Measurements from ENCODE around the gene NT5C1A.

The NT5C1A gene

GRCh38 chr1:39643705-39644104 is 28.2 kb downstream of the NT5C1A start:
- H3K36me3 ChIP-seq (ENCODE audit: control insufficient read depth in 1 of 2, insufficient read depth in 2 of 2, low read length in 2 of 2), result no peaks in the 10 kb centered on the region
- no peak overlapping the region for H2AFZ ChIP-seq (ENCODE audit: insufficient read depth, low read length, poor library complexity)

GRCh38 chr1:39642796-39643195 is 29.1 kb downstream of the NT5C1A start:
- no peak overlapping the region for H3K4ac ChIP-seq (ENCODE audit: low read depth, low read length)
- no peak for DNase-seq
- peaks cover 4% of the 10 kb centered on the region for H3K9me3 ChIP-seq (ENCODE audit: insufficient read depth, low read depth, low read length)
- H3K4me2 ChIP-seq (ENCODE audit: low read length), result no peak overlapping the region
- peaks cover 9 to 11% of the 10 kb centered on the region in 2 experiments for H3K4me1 ChIP-seq (ENCODE audit: control insufficient read depth in 1 of 2, insufficient read depth in 2 of 2, low read length in 2 of 2)
- H3K27ac ChIP-seq (ENCODE audit: low read depth, low read length), result no peak overlapping the region
- H4K8ac ChIP-seq (ENCODE audit: low read depth, low read length), result no peak overlapping the region
- H3K36me3 ChIP-seq (ENCODE audit: control insufficient read depth in 1 of 2, insufficient read depth in 2 of 2, low read length in 2 of 2), result no peaks in the 10 kb centered on the region
- H2AK5ac ChIP-seq (ENCODE audit: low read length), result no peak overlapping the region
- no peak overlapping the region for H3K18ac ChIP-seq (ENCODE audit: low read length)
- H3K79me1 ChIP-seq (ENCODE audit: low read length), result no peaks in the 10 kb centered on the region
- no peak overlapping the region for H4K12ac ChIP-seq (ENCODE audit: low read depth, low read length)
- H2BK12ac ChIP-seq (ENCODE audit: low read length), result no peak overlapping the region
- peaks cover 25% of the 10 kb centered on the region for H3K27me3 ChIP-seq (ENCODE audit: insufficient read depth, low read length)
- no peak overlapping the region for H2BK5ac ChIP-seq (ENCODE audit: low read depth, low read length, poor library complexity)
- H4K91ac ChIP-seq (ENCODE audit: low read depth, low read length), result no peak overlapping the region
- no peaks in the 10 kb centered on the region for H3K79me2 ChIP-seq (ENCODE audit: control insufficient read depth, insufficient read depth, low read length, poor library complexity)
- WGBS (ENCODE audit: extremely low coverage, insufficient coverage, insufficient read length), result no CpG with 5 or more reads among the region's 4 CpGs
- H3K14ac ChIP-seq (ENCODE audit: low read length), result no peak overlapping the region
- no peak overlapping the region for H3K9ac ChIP-seq (ENCODE audit: low read length)
- H2BK120ac ChIP-seq (ENCODE audit: insufficient read depth, low read length, poor library complexity), result no peak overlapping the region
- H2AFZ ChIP-seq (ENCODE audit: insufficient read depth, low read length, poor library complexity), result no peak overlapping the region
- H3K23ac ChIP-seq (ENCODE audit: low read length), result no peak overlapping the region
- no peak overlapping the region for H3K4me3 ChIP-seq (ENCODE audit: low read depth, low read length)

More at GRCh38 chr1:39643705-39644104, 28.2 kb downstream of the NT5C1A start:
- Histone ChIP-seq H3K79me1 (ENCODE audit: low read length) (no peaks in the 10 kb centered on the region), H3K4me3 (ENCODE audit: low read depth, low read length) (no peak overlapping the region), H3K9ac (ENCODE audit: low read length) (no peak overlapping the region), H3K9me3 (ENCODE audit: insufficient read depth, low read depth, low read length) (peaks cover 4% of the 10 kb centered on the region), H3K14ac (ENCODE audit: low read length) (no peak overlapping the region), H2BK12ac (ENCODE audit: low read length) (no peak overlapping the region), H3K23ac (ENCODE audit: low read length) (no peak overlapping the region), H3K4me2 (ENCODE audit: low read length) (no peak overlapping the region), H2BK120ac (ENCODE audit: insufficient read depth, low read length, poor library complexity) (no peak overlapping the region), H3K18ac (ENCODE audit: low read length) (no peak overlapping the region), H3K27ac (ENCODE audit: low read depth, low read length) (no peak overlapping the region), H3K27me3 (ENCODE audit: insufficient read depth, low read length) (peaks cover 17% of the 10 kb centered on the region), H4K12ac (ENCODE audit: low read depth, low read length) (no peak overlapping the region), H2AK5ac (ENCODE audit: low read length) (no peak overlapping the region), H3K79me2 (ENCODE audit: control insufficient read depth, insufficient read depth, low read length, poor library complexity) (no peaks in the 10 kb centered on the region), H4K91ac (ENCODE audit: low read depth, low read length) (no peak overlapping the region), H3K4ac (ENCODE audit: low read depth, low read length) (no peak overlapping the region), H3K4me1 (ENCODE audit: control insufficient read depth in 1 of 2, insufficient read depth in 2 of 2, low read length in 2 of 2) (peaks cover 9 to 11% of the 10 kb centered on the region in 2 experiments), H2BK5ac (ENCODE audit: low read depth, low read length, poor library complexity) (no peak overlapping the region), H4K8ac (ENCODE audit: low read depth, low read length) (no peak overlapping the region)
- no CpG with 5 or more reads among the region's 3 CpGs for WGBS (ENCODE audit: extremely low coverage, insufficient coverage, insufficient read length)
- DNase-seq, result no peak

GRCh38 chr1:39640861-39641260 is 31.0 kb downstream of the NT5C1A start:
- H3K23ac ChIP-seq (ENCODE audit: low read length), result no peak overlapping the region
- H3K79me2 ChIP-seq (ENCODE audit: control insufficient read depth, insufficient read depth, low read length, poor library complexity), result no peaks in the 10 kb centered on the region
- H3K9ac ChIP-seq (ENCODE audit: low read length), result no peak overlapping the region
- no peaks in the 10 kb centered on the region for H3K36me3 ChIP-seq (ENCODE audit: control insufficient read depth in 1 of 2, insufficient read depth in 2 of 2, low read length in 2 of 2)
- peaks cover 4% of the 10 kb centered on the region for H3K9me3 ChIP-seq (ENCODE audit: insufficient read depth, low read depth, low read length)
- peaks cover 28% of the 10 kb centered on the region for H3K27me3 ChIP-seq (ENCODE audit: insufficient read depth, low read length)
- H3K4ac ChIP-seq (ENCODE audit: low read depth, low read length), result no peak overlapping the region
- H3K79me1 ChIP-seq (ENCODE audit: low read length), result no peaks in the 10 kb centered on the region
- no peak overlapping the region for H3K4me3 ChIP-seq (ENCODE audit: low read depth, low read length)
- H3K27ac ChIP-seq (ENCODE audit: low read depth, low read length), result no peak overlapping the region
- no peak overlapping the region for H3K14ac ChIP-seq (ENCODE audit: low read length)
- no peak overlapping the region for H2BK120ac ChIP-seq (ENCODE audit: insufficient read depth, low read length, poor library complexity)
- WGBS (ENCODE audit: extremely low coverage, insufficient coverage, insufficient read length), result no CpG with 5 or more reads among the region's 8 CpGs
- no peak overlapping the region for H3K4me2 ChIP-seq (ENCODE audit: low read length)
- H2BK5ac ChIP-seq (ENCODE audit: low read depth, low read length, poor library complexity), result no peak overlapping the region
- H4K8ac ChIP-seq (ENCODE audit: low read depth, low read length), result no peak overlapping the region
- peak in 1 of 2 donors; percentile 23 for DNase-seq
- H2AK5ac ChIP-seq (ENCODE audit: low read length), result no peak overlapping the region
- no peak overlapping the region for H2BK12ac ChIP-seq (ENCODE audit: low read length)
- no peak overlapping the region for H2AFZ ChIP-seq (ENCODE audit: insufficient read depth, low read length, poor library complexity)
- no peak overlapping the region for H4K12ac ChIP-seq (ENCODE audit: low read depth, low read length)
- no peak overlapping the region for H3K18ac ChIP-seq (ENCODE audit: low read length)
- peaks cover 3% of the 10 kb centered on the region in 2 experiments for H3K4me1 ChIP-seq (ENCODE audit: control insufficient read depth in 1 of 2, insufficient read depth in 2 of 2, low read length in 2 of 2)
- no peak overlapping the region for H4K91ac ChIP-seq (ENCODE audit: low read depth, low read length)

- no peak within 1 kb of the TSS for H3K4me3 ChIP-seq (ENCODE audit: low read depth, low read length)
- no peak within 1 kb of the TSS for H3K23ac ChIP-seq (ENCODE audit: low read length)
- peaks cover 3% of the 10 kb centered on the region in 2 experiments for H3K4me1 ChIP-seq (ENCODE audit: control insufficient read depth in 1 of 2, insufficient read depth in 2 of 2, low read length in 2 of 2)
- peak within 1 kb of the TSS; percentile 52 for H3K4me2 ChIP-seq (ENCODE audit: low read length)
- no peak within 1 kb of the TSS for H2BK120ac ChIP-seq (ENCODE audit: insufficient read depth, low read length, poor library complexity)
- no peaks in the 10 kb centered on the region for H3K36me3 ChIP-seq (ENCODE audit: control insufficient read depth in 1 of 2, insufficient read depth in 2 of 2, low read length in 2 of 2)
- H3K9me3 ChIP-seq (ENCODE audit: insufficient read depth, low read depth, low read length), result peaks cover 4% of the 10 kb centered on the region
- H3K14ac ChIP-seq (ENCODE audit: low read length), result no peak within 1 kb of the TSS
- H2BK12ac ChIP-seq (ENCODE audit: low read length), result no peak within 1 kb of the TSS
- H3K27ac ChIP-seq (ENCODE audit: low read depth, low read length), result no peak within 1 kb of the TSS
- peak within 1 kb of the TSS; percentile 61 for H2AFZ ChIP-seq (ENCODE audit: insufficient read depth, low read length, poor library complexity)
- DNase-seq, result peak in 1 of 2 donors; percentile 32
- H3K27me3 ChIP-seq (ENCODE audit: insufficient read depth, low read length), result peaks cover 28% of the 10 kb centered on the region
- H3K9ac ChIP-seq (ENCODE audit: low read length), result no peak within 1 kb of the TSS
- no peak within 1 kb of the TSS for H4K12ac ChIP-seq (ENCODE audit: low read depth, low read length)
- no peak within 1 kb of the TSS for H3K4ac ChIP-seq (ENCODE audit: low read depth, low read length)
- no peak within 1 kb of the TSS for H3K18ac ChIP-seq (ENCODE audit: low read length)
- no peaks in the 10 kb centered on the region for H3K79me1 ChIP-seq (ENCODE audit: low read length)
- no peak within 1 kb of the TSS for H4K91ac ChIP-seq (ENCODE audit: low read depth, low read length)
- no peak within 1 kb of the TSS for H2BK5ac ChIP-seq (ENCODE audit: low read depth, low read length, poor library complexity)
- WGBS (ENCODE audit: extremely low coverage, insufficient coverage, insufficient read length), result no CpG with 5 or more reads among the region's 88 CpGs
- H2AK5ac ChIP-seq (ENCODE audit: low read length), result no peak within 1 kb of the TSS
- no peaks in the 10 kb centered on the region for H3K79me2 ChIP-seq (ENCODE audit: control insufficient read depth, insufficient read depth, low read length, poor library complexity)
- H4K8ac ChIP-seq (ENCODE audit: low read depth, low read length), result no peak within 1 kb of the TSS
Observed at GRCh38 chr1:39639305-39640130, 32.4 kb downstream of the NT5C1A start, which contains the start of gene HEYL. TSS of gene HEYL (minus strand) at chr1:39639643. CDS start at chr1:39639625, 18 bp downstream.
